ENCODE data around the gene LRMDA.

LRMDA gene

DNA sequence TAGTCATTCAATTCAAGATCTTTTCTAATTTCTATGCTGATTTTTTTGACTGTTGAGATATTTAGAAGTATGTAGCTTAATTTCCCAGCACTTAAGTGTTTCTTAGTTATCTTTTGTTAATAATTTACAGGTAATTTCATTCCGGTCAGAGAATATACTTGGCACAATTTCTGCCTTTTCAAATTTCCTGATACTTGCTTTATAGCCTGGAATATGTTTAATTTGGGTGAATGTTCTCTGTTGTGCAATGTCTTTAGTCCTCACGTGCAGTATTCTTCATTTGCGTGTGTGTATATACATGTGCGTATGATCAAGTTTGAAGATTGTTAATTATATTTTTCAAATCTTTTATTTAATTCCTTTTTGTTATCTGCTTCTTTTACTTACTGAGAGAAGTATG, 989.3 kb downstream of the LRMDA start:
- H2AK5ac ChIP-seq (ENCODE audit: low read length): no peak overlapping the region
- H3K4ac ChIP-seq (ENCODE audit: low read depth, low read length): no peak overlapping the region
- H3K4me3 ChIP-seq (ENCODE audit: low read length): no peak overlapping the region
- H2BK15ac ChIP-seq (replicated peaks; ENCODE audit: low read depth): no peak overlapping the region
- H3K27me3 ChIP-seq (ENCODE audit: insufficient read depth, low read length, poor library complexity): no peaks in the 10 kb centered on the region
- no peaks in the 10 kb centered on the region for H3K36me3 ChIP-seq (ENCODE audit: control insufficient read depth, insufficient read depth, low read length)
- H2BK5ac ChIP-seq (ENCODE audit: low read length): no peak overlapping the region
- no peak overlapping the region for H3K18ac ChIP-seq (ENCODE audit: low read length)
- H3K79me1 ChIP-seq (ENCODE audit: low read length): no peaks in the 10 kb centered on the region
- no CpG with 5 or more reads among the region's 4 CpGs for WGBS (ENCODE audit: extremely low coverage, insufficient coverage, low lambda C conversion rate)
- no peak overlapping the region for H3K23ac ChIP-seq (ENCODE audit: low read length)
- no peaks in the 10 kb centered on the region for H3K4me1 ChIP-seq (ENCODE audit: control insufficient read depth, low read depth, low read length)
- no peak overlapping the region for H3K4me2 ChIP-seq (ENCODE audit: low read length)
- no peak overlapping the region for H2BK120ac ChIP-seq (ENCODE audit: low read depth, low read length)
- no peak overlapping the region for H4K8ac ChIP-seq (ENCODE audit: low read depth, low read length)
- H3K56ac ChIP-seq (ENCODE audit: low read length): no peak overlapping the region
- H3K79me2 ChIP-seq (ENCODE audit: control insufficient read depth, insufficient read depth, low read length): no peaks in the 10 kb centered on the region
- DNase-seq: no peak
- no peak overlapping the region for H4K5ac ChIP-seq (ENCODE audit: low read length)
- H3K27ac ChIP-seq (ENCODE audit: low read depth, low read length): no peak overlapping the region
- H3K9ac ChIP-seq (ENCODE audit: low read length): no peak overlapping the region

DNA sequence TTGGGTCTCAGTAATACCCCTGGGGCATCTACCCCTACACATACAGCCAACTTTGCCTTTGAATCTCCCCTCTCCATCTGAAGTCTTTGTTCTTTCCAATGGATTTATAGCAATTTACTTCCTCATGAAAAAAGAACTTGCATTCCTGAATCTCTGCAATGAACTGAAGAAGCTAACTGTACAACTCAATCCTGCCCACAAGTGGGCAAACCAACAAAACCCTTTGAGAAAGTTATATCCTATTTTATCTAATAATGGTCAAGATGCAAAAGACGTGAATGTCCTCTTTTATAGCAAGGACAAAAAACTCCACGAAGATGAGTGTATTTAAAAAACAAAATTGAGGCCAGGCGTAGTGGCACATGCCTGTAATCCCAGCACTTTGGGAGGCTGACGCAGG, 991.3 kb downstream of the LRMDA start:
- H3K4me1 ChIP-seq (ENCODE audit: control insufficient read depth, low read depth, low read length): no peaks in the 10 kb centered on the region
- H2AK5ac ChIP-seq (ENCODE audit: low read length): no peak overlapping the region
- H3K79me2 ChIP-seq (ENCODE audit: control insufficient read depth, insufficient read depth, low read length): no peaks in the 10 kb centered on the region
- H3K56ac ChIP-seq (ENCODE audit: low read length): no peak overlapping the region
- H3K23ac ChIP-seq (ENCODE audit: low read length): no peak overlapping the region
- no peak overlapping the region for H2BK5ac ChIP-seq (ENCODE audit: low read length)
- H2BK15ac ChIP-seq (replicated peaks; ENCODE audit: low read depth): no peak overlapping the region
- H3K18ac ChIP-seq (ENCODE audit: low read length): no peak overlapping the region
- H3K36me3 ChIP-seq (ENCODE audit: control insufficient read depth, insufficient read depth, low read length): no peaks in the 10 kb centered on the region
- H2BK120ac ChIP-seq (ENCODE audit: low read depth, low read length): no peak overlapping the region
- H3K27ac ChIP-seq (ENCODE audit: low read depth, low read length): no peak overlapping the region
- no peaks in the 10 kb centered on the region for H3K27me3 ChIP-seq (ENCODE audit: insufficient read depth, low read length, poor library complexity)
- no CpG with 5 or more reads among the region's 4 CpGs for WGBS (ENCODE audit: extremely low coverage, insufficient coverage, low lambda C conversion rate)
- DNase-seq: no peak
- H3K4me3 ChIP-seq (ENCODE audit: low read length): no peak overlapping the region
- no peak overlapping the region for H3K4me2 ChIP-seq (ENCODE audit: low read length)
- H4K8ac ChIP-seq (ENCODE audit: low read depth, low read length): no peak overlapping the region
- no peak overlapping the region for H3K4ac ChIP-seq (ENCODE audit: low read depth, low read length)
- H3K9ac ChIP-seq (ENCODE audit: low read length): no peak overlapping the region
- no peak overlapping the region for H4K5ac ChIP-seq (ENCODE audit: low read length)
- no peaks in the 10 kb centered on the region for H3K79me1 ChIP-seq (ENCODE audit: low read length)

DNA sequence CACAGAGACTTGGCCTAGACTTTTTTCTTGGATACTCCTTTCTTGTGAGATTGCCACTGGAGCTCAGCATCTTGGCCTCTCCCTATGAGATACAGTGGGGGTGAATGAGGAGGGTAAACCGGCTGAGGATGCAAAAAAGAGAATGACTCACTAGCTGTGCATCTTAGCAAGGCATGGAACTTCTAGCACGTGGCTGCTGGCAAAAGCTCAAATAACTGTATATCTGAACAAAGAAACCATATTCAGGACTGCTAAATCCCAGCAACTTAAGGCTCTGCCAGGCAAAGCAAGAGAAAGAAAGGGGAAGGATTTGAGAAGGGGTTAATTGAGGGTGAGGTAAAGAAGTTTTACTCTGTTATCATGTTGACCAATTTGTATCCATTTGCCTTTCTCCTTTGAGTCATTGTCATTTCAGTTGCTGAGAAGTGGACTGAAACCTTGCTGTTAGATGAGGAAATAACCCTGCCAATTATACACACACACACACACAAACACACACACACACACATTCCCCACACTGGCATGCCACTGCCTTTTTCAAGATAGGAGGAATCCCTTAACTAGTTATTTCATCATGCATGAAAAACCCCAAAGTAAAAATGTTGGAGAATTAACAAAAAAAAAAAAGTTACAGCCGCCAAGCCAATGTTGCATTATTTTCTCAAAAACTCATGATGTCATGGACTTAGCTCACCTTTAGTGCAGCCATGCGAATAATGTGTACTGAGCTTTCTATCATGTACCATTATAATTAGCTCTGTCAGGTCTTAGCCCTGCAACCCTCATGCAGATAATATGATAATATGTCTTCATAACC, 997.3 kb downstream of the LRMDA start:
- Histone ChIP-seq H3K4ac (ENCODE audit: low read depth, low read length) (no peak overlapping the region), H3K23ac (ENCODE audit: low read length) (no peak overlapping the region), H3K18ac (ENCODE audit: low read length) (peak overlapping the region; percentile 68), H3K4me1 (ENCODE audit: control insufficient read depth, low read depth, low read length) (peaks cover 18% of the 10 kb centered on the region), H3K56ac (ENCODE audit: low read length) (no peak overlapping the region), H3K27me3 (ENCODE audit: insufficient read depth, low read length, poor library complexity) (no peaks in the 10 kb centered on the region), H3K36me3 (ENCODE audit: control insufficient read depth, insufficient read depth, low read length) (no peaks in the 10 kb centered on the region), H4K8ac (ENCODE audit: low read depth, low read length) (no peak overlapping the region), H4K5ac (ENCODE audit: low read length) (no peak overlapping the region), H3K79me1 (ENCODE audit: low read length) (no peaks in the 10 kb centered on the region), H3K4me3 (ENCODE audit: low read length) (no peak overlapping the region), H2BK15ac (replicated peaks; ENCODE audit: low read depth) (peak overlapping the region; percentile 88), H3K4me2 (ENCODE audit: low read length) (no peak overlapping the region), H2BK120ac (ENCODE audit: low read depth, low read length) (no peak overlapping the region), H3K79me2 (ENCODE audit: control insufficient read depth, insufficient read depth, low read length) (no peaks in the 10 kb centered on the region), H3K9ac (ENCODE audit: low read length) (no peak overlapping the region), H3K27ac (ENCODE audit: low read depth, low read length) (no peak overlapping the region), H2AK5ac (ENCODE audit: low read length) (no peak overlapping the region), H2BK5ac (ENCODE audit: low read length) (no peak overlapping the region)
- DNase-seq: peak; percentile 72
- WGBS (ENCODE audit: extremely low coverage, insufficient coverage, low lambda C conversion rate): no CpG with 5 or more reads among the region's 4 CpGs

DNA sequence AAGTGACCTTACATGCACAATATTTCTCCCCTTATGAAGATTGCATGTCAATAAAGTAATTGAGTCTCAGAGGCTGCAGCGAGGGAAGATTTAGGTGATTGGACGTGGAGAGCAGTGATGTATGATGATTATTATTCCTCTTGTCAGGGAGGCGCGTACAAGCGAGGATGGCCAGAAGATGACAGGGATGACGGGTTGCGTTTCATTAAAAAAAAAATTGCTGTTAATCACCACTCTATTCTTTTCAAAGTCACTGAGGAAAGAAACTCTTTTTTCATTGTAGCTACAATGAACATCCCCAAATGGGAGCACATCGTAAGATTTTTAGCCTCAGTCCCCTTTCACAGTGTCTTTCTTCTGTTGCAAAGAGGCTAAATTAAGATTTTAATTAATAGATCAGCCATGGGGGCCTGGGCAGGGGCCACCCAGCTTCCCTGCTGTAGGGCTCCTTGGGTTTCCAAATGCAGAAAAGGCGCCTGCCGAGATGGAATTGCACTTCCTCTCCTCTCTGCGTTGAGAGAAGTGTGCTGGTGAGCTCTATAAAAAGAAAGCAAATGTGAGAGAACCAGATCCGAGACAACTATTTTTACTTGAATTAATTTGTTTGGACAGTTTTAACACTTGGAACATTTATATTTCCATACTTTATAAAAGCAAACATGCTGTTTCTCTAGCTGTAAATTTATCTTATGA, 998.1 kb downstream of the LRMDA start:
- Histone ChIP-seq H3K23ac (ENCODE audit: low read length) (no peak overlapping the region), H2BK15ac (replicated peaks; ENCODE audit: low read depth) (no peak overlapping the region), H2BK120ac (ENCODE audit: low read depth, low read length) (no peak overlapping the region), H3K4me2 (ENCODE audit: low read length) (no peak overlapping the region), H3K18ac (ENCODE audit: low read length) (peak overlapping the region; percentile 31), H3K27me3 (ENCODE audit: insufficient read depth, low read length, poor library complexity) (no peaks in the 10 kb centered on the region), H3K4me3 (ENCODE audit: low read length) (no peak overlapping the region), H4K8ac (ENCODE audit: low read depth, low read length) (no peak overlapping the region), H3K36me3 (ENCODE audit: control insufficient read depth, insufficient read depth, low read length) (no peaks in the 10 kb centered on the region), H3K27ac (ENCODE audit: low read depth, low read length) (no peak overlapping the region), H3K56ac (ENCODE audit: low read length) (no peak overlapping the region), H2BK5ac (ENCODE audit: low read length) (no peak overlapping the region), H3K79me2 (ENCODE audit: control insufficient read depth, insufficient read depth, low read length) (no peaks in the 10 kb centered on the region), H3K79me1 (ENCODE audit: low read length) (no peaks in the 10 kb centered on the region), H4K5ac (ENCODE audit: low read length) (no peak overlapping the region), H3K9ac (ENCODE audit: low read length) (no peak overlapping the region), H2AK5ac (ENCODE audit: low read length) (no peak overlapping the region), H3K4ac (ENCODE audit: low read depth, low read length) (peak overlapping the region; percentile 94), H3K4me1 (ENCODE audit: control insufficient read depth, low read depth, low read length) (peaks cover 21% of the 10 kb centered on the region)
- DNase-seq: no peak
- no CpG with 5 or more reads among the region's 12 CpGs for WGBS (ENCODE audit: extremely low coverage, insufficient coverage, low lambda C conversion rate)

DNA sequence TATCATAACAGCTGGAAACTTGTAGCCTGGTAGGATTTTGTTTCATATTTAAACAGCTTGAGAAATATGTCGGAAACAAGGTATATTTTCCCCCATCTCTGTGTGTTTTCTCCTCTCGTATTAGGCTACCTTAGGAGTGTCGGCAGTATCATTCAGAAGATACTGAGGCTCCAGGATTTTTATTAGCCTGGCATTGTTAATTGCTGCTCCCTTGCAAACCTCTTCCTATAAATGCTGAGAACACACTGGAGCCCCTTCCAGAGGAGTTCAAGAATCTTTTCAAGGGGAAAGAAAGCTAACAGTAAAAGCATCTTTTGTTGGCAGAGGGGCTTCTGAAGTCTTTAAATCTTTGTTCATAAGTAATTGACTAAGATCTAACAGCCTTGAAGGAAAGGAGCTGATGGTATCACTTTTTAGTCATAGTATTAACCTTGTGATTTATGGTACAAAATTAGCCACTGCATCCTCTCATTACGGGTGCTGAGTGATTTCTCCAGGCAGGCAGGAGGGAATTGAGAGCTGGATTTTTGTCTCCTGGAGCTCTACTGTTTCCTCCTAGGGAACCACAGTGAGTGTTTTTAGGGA, 998.7 kb downstream of the LRMDA start:
- WGBS (ENCODE audit: extremely low coverage, insufficient coverage, low lambda C conversion rate): no CpG with 5 or more reads among the region's 4 CpGs

More for the DNA sequence above, 998.7 kb downstream of the LRMDA start:
- no peak overlapping the region for H3K27ac ChIP-seq (ENCODE audit: low read depth, low read length)
- no peak overlapping the region for H2AK5ac ChIP-seq (ENCODE audit: low read length)
- H3K56ac ChIP-seq (ENCODE audit: low read length): no peak overlapping the region
- H3K79me2 ChIP-seq (ENCODE audit: control insufficient read depth, insufficient read depth, low read length): no peaks in the 10 kb centered on the region
- no peak overlapping the region for H3K4me2 ChIP-seq (ENCODE audit: low read length)
- H2BK120ac ChIP-seq (ENCODE audit: low read depth, low read length): peak overlapping the region; percentile 76
- peak overlapping the region; percentile 91 for H3K4ac ChIP-seq (ENCODE audit: low read depth, low read length)
- H3K79me1 ChIP-seq (ENCODE audit: low read length): no peaks in the 10 kb centered on the region
- H3K27me3 ChIP-seq (ENCODE audit: insufficient read depth, low read length, poor library complexity): no peaks in the 10 kb centered on the region
- no peak overlapping the region for H3K9ac ChIP-seq (ENCODE audit: low read length)
- H3K36me3 ChIP-seq (ENCODE audit: control insufficient read depth, insufficient read depth, low read length): no peaks in the 10 kb centered on the region
- peak overlapping the region; percentile 32 for H2BK5ac ChIP-seq (ENCODE audit: low read length)
- H3K18ac ChIP-seq (ENCODE audit: low read length): peak overlapping the region; percentile 87
- H2BK15ac ChIP-seq (replicated peaks; ENCODE audit: low read depth): peak overlapping the region; percentile 98
- peaks cover 21% of the 10 kb centered on the region for H3K4me1 ChIP-seq (ENCODE audit: control insufficient read depth, low read depth, low read length)
- no peak overlapping the region for H4K5ac ChIP-seq (ENCODE audit: low read length)
- DNase-seq: no peak
- no peak overlapping the region for H4K8ac ChIP-seq (ENCODE audit: low read depth, low read length)
- no peak overlapping the region for H3K23ac ChIP-seq (ENCODE audit: low read length)
- no peak overlapping the region for H3K4me3 ChIP-seq (ENCODE audit: low read length)
